HEK293T (cell line): ENCODE measurements around the gene ACTL9.

ENCODE experiments used
- CTBP1 ChIP-seq: fragments of 450-650 bp; IDR thresholded peaks from 2 replicates; pipeline ENCODE4 v1.6.1; 2016; ENCODE audit warnings: borderline replicate concordance
- FOXA1 ChIP-seq: fragments of 450-650 bp; IDR thresholded peaks from 2 replicates; pipeline ENCODE4 v1.6.1; 2016; ENCODE audit warnings: mild to moderate bottlenecking
- L3MBTL2 ChIP-seq: fragments of 450-650 bp; conservative IDR thresholded peaks from 2 replicates; pipeline ENCODE4 v1.6.1; 2016; ENCODE audit warnings: mild to moderate bottlenecking
- PKNOX1 ChIP-seq: fragments of 450-650 bp; IDR thresholded peaks from 2 replicates; pipeline ENCODE4 v1.6.1; 2016
- ZNF384 ChIP-seq: fragments of 450-650 bp; IDR thresholded peaks from 2 replicates; pipeline ENCODE4 v1.6.1; 2016

DNA sequence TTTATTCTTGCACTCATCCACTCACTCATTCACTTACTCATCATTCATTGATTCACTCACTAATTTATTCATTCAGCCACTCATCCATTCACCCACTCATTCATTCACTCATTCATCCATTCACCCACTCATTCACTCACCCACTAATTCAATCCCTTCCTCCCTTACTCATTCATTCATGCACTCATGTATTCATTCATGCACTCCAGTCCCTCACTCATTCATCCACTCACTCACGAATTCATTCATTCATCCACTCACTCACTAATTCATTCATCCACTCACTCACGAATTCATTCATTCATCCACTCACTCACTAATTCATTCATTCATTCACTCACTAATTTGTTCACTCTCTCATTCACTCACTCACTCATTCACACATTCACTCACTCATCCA is 16.1 kb downstream of the ACTL9 start:
- TF ChIP-seq L3MBTL2 = no peak
- no peak for TF ChIP-seq ZNF384
- TF ChIP-seq PKNOX1 = no peak
- TF ChIP-seq CTBP1 = no peak
- no peak for TF ChIP-seq FOXA1
